Thoracic aorta (tissue), 2 donors: ENCODE data around the gene CDKN2B. TPM values are rescaled to one million over a fixed set of nuclear protein-coding genes. Genes with fewer than 3 reads are reported as not detected.

Source experiments
- ATAC-seq: fragments of 150-250 bp; one replicate; pipeline ENCODE4 v1.8.0; 2017; ENCODE audit warnings: low read depth; ENCODE audit not compliant: insufficient number of reproducible peaks, low FRiP score
- DNase-seq: peaks from one replicate; pipeline ENCODE4 v3.0.0-alpha.2; 2020; ENCODE audit warnings: low spot score
- H3K27ac ChIP-seq, 2 donors: fragments of 200-600 bp; sonication (generic); 1 replicate in 1 of 2; 2 replicates in 1 of 2; pipeline ENCODE4 v1.5.1; 2016; ENCODE audit warnings: mild to moderate bottlenecking in 2 of 2, moderate library complexity in 2 of 2
- H3K27me3 ChIP-seq: fragments of 200-600 bp; sonication (generic); replicated peaks from 2 replicates; pipeline ENCODE4 v1.6.0; 2016; ENCODE audit warnings: mild to moderate bottlenecking; ENCODE audit not compliant: insufficient read depth
- H3K36me3 ChIP-seq: fragments of 200-600 bp; sonication (generic); one replicate; pipeline ENCODE4 v1.5.1; 2016
- H3K4me1 ChIP-seq, 2 donors: fragments of 200-600 bp; sonication (generic); 1 replicate in 1 of 2; 2 replicates in 1 of 2; pipeline versions ENCODE4 v1.5.1 to v1.6.0; 2016; ENCODE audit warnings: low read depth in 2 of 2, mild to moderate bottlenecking in 1 of 2; ENCODE audit not compliant: control insufficient read depth in 1 of 2
- H3K4me3 ChIP-seq: fragments of 200-600 bp; sonication (generic); 2 replicates; pipeline ENCODE4 v1.5.1; 2016; ENCODE audit warnings: mild to moderate bottlenecking
- H3K9me3 ChIP-seq: fragments of 200-600 bp; sonication (generic); 2 replicates; pipeline ENCODE4 v1.5.1; 2016
- total RNA-seq, 2 donors: library from RNA; depleted of rRNA; stranded (reverse); fragments of >200 nt; gene quantifications; one replicate each; pipeline versions ENCODE4 v1.1.0 to v1.2.3, GENCODE V29; 2016
- TF ChIP-seq, protein P1 (sequence below): fragments of 200-600 bp; sonication (generic); IDR thresholded peaks from one replicate; pipeline ENCODE4 v1.5.1; 2019; ENCODE audit warnings: antibody characterized with exemption

Gene CDKN2B
- total RNA-seq, 2 donors from 2014 or later, result 2.6 to 10.0 TPM

DNA sequence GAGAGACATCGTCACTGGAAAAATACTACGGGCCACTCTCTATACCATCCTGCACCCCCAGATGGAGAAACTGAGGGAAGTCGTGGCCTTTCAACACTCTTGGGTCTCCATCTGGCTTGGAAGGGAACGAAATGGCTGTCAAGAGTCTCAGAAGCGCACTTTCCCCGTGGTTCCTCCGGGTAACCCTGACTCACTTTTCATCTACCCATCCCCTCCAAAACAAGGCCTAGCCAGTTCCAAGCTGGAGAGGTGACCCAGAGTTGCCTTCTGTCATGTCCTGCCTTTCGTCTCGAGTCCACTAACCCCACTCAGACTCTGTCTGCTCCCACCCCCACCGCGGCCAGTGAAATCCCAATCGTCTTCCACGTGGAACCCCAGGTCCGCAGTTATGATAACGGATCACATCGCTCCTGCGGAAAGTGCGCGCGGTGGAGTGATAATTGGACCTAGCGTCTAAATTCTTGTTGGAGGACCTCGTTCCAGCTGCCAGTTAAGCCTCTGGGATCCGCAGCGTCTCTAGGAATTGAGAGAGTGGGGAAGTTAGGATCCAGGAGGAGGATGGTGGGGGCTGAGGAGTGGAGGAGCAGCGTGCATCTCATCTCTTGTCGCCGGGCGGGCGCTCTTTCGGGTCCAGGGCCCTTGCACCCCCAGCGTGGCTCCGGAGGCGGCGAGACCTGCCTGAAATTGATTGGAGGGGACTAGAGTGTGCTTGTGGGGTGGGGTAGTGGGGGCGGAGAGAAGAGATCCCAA is 19.5 kb downstream of the CDKN2B start:
- no peaks in the 10 kb centered on the region for H3K9me3 ChIP-seq
- peaks cover 17% of the 10 kb centered on the region for H3K27me3 ChIP-seq
- no peaks in the 10 kb centered on the region for H3K36me3 ChIP-seq
- no peak for DNase-seq
- ATAC-seq, result no peak
- TF ChIP-seq, protein P1, sequence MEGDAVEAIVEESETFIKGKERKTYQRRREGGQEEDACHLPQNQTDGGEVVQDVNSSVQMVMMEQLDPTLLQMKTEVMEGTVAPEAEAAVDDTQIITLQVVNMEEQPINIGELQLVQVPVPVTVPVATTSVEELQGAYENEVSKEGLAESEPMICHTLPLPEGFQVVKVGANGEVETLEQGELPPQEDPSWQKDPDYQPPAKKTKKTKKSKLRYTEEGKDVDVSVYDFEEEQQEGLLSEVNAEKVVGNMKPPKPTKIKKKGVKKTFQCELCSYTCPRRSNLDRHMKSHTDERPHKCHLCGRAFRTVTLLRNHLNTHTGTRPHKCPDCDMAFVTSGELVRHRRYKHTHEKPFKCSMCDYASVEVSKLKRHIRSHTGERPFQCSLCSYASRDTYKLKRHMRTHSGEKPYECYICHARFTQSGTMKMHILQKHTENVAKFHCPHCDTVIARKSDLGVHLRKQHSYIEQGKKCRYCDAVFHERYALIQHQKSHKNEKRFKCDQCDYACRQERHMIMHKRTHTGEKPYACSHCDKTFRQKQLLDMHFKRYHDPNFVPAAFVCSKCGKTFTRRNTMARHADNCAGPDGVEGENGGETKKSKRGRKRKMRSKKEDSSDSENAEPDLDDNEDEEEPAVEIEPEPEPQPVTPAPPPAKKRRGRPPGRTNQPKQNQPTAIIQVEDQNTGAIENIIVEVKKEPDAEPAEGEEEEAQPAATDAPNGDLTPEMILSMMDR, result no peak
- no peak overlapping the region for H3K27ac ChIP-seq
- peaks cover 0 to 10% of the 10 kb centered on the region in 2 donors for H3K4me1 ChIP-seq
- no peak overlapping the region for H3K4me3 ChIP-seq

DNA sequence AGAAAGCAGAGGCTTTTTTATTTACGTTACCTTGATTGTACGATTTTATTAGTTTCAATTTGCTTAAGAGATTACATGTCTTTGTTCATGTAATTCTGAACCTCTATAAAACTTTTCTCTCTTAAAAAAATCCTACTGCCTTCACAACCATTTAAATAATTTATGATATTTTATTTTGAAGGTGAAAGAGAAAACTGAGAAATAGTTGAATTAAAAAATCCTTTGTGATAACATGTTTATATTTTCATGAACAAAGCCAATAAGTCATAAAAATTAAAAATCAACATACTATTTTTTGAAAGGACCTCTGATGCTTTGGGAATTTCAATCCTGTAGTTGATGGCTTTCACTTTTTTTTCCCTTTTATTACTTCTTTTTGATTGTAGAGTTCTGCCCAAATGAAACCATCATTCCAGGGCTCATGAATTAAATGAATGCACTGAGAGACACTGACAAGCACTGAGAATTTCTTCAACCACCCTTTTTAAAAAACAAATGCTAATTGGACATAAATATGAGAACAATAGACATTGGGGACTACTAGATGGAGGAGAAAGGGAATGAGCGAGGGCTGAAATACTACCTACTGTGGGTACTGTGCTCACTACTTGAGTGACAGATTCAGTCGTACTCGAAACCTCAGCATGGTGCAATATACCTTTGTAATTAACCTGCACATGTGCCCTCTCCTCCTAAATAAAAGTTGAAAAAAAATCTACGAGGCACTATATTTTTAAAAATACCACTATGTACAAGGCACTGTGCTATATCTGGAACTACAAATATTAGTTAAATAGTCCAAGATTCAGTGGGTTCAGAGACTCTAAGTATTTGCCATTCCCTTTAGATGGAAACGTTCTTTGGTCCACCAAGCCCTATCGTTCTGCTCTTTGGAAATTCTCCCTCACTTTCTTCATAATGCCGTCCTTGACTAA is 20.8 kb downstream of the CDKN2B start:
- H3K27ac ChIP-seq, result no peak overlapping the region

DNA sequence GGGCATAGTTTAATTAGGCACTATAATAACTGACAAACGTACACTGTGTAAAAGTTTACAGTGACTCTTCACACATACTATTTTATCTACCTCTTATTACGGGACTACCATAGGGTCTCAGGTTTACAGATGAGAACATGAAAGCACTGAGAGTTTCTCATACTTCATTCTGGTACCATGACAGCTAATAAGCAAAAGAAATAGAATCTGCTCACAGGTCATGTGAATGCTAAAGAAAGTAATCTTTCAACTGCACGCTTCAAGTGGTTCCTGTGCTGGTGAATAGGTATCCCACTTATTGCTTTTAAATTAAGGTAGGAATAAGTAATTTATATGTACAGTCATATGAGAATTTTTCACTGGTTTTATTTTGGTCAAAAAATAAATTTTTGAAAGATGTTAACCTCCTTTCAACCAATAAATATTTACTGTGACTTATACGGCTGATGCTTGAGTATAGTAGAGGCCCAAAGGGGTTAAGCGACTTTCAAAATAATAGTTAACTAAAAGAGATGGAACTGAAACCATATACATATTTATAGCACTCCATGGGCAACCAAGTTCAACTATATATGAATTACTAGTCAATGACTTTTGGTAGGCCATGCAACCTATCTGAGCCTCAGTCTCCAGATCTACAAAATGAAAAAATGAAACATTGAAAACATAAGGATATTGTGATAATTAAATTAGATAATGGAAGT is 23.0 kb downstream of the CDKN2B start:
- ATAC-seq (no peak), DNase-seq (no peak)
- Histone ChIP-seq H3K27ac (no peak overlapping the region), H3K9me3 (no peaks in the 10 kb centered on the region), H3K4me1 (no peaks in the 10 kb centered on the region), H3K4me3 (no peak overlapping the region), H3K27me3 (peaks cover 17% of the 10 kb centered on the region), H3K36me3 (no peaks in the 10 kb centered on the region)
- TF ChIP-seq, protein P1, result no peak

More for the DNA sequence above, 20.8 kb downstream of the CDKN2B start:
- no peak for DNase-seq
- no peak for ATAC-seq
- Histone ChIP-seq H3K4me3 (no peak overlapping the region), H3K4me1 (peaks cover 0 to 1% of the 10 kb centered on the region in 2 donors), H3K27me3 (peaks cover 17% of the 10 kb centered on the region), H3K9me3 (no peaks in the 10 kb centered on the region), H3K36me3 (no peaks in the 10 kb centered on the region)
- TF ChIP-seq, protein P1, result no peak

DNA sequence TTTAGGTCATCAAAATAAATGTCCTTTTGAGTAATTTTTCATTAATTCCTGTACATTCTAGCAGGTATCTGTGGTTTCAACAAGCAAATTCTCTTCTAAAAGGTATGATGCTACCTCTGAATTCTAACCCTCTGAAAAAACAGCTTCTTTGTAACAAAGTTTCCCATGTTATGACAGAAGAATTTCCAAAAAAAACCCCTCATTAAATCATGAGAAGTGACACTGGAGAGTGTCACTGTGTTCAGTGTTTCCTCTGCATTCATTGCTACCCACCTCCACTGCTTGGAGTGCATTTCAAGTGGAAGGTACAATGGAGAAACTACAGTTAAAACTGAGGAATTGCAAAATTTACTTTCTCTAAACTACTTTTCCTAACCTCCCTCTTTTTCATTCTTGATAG is 25.0 kb downstream of the CDKN2B start:
- no peak overlapping the region for H3K27ac ChIP-seq
- DNase-seq, result no peak
- no peaks in the 10 kb centered on the region for H3K9me3 ChIP-seq
- no peaks in the 10 kb centered on the region for H3K36me3 ChIP-seq
- peaks cover 7% of the 10 kb centered on the region for H3K27me3 ChIP-seq
- TF ChIP-seq, protein P1, result no peak
- H3K4me1 ChIP-seq, result no peaks in the 10 kb centered on the region
- no peak overlapping the region for H3K4me3 ChIP-seq
- ATAC-seq, result no peak

DNA sequence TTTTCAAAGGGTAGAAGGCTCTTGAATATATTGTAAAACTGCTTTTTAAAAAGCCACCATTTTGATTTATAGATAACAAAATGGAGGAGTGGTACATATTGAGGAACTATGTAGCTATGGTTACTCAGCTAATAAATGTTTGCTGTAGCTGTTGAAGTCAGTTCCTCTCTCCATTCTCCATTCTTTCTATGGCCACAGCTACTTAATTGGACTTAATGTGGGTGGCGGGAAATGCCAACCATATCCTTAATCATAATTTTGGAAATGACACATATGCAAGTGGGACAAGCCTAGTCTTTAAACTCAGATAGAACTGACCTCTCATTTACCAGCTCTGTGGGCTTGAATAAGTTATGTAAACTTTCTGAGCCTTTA is 25.6 kb downstream of the CDKN2B start:
- H3K36me3 ChIP-seq, result no peaks in the 10 kb centered on the region
- DNase-seq (no peak), ATAC-seq (no peak)
- H3K9me3 ChIP-seq, result no peaks in the 10 kb centered on the region
- H3K27me3 ChIP-seq, result peaks cover 6% of the 10 kb centered on the region
- no peaks in the 10 kb centered on the region for H3K4me1 ChIP-seq
- H3K27ac ChIP-seq, result no peak overlapping the region
- TF ChIP-seq, protein P1, result no peak
- H3K4me3 ChIP-seq, result no peak overlapping the region
